Measurements from ENCODE around the gene RPS27L. TPM values are rescaled to one million over a fixed set of nuclear protein-coding genes. Genes with fewer than 3 reads are reported as not detected.

The RPS27L gene
- total and polyA plus RNA-seq, 2 experiments from 2014 or later, result 85.9 to 1,011 TPM

DNA sequence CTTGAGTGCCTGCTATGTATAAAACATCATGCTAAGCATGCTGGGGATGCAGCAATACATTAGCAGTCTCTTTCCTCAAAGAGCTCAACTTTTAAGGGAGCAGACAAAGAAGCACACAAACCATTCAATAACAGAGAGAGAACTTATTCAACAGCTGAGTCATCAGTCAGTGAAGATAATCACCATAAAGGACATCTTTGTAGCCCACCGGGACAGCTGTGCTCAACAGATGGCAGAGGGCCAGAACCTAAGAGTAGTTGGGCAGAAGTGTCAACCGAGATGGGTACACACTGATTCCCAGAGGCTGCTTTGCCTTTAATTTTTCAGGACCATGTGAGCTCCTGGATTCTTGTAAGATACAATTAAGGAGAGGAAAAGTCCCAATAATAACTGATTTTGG lies 27.9 kb upstream of the RPS27L start (continued):
- TF ChIP-seq, protein P1, sequence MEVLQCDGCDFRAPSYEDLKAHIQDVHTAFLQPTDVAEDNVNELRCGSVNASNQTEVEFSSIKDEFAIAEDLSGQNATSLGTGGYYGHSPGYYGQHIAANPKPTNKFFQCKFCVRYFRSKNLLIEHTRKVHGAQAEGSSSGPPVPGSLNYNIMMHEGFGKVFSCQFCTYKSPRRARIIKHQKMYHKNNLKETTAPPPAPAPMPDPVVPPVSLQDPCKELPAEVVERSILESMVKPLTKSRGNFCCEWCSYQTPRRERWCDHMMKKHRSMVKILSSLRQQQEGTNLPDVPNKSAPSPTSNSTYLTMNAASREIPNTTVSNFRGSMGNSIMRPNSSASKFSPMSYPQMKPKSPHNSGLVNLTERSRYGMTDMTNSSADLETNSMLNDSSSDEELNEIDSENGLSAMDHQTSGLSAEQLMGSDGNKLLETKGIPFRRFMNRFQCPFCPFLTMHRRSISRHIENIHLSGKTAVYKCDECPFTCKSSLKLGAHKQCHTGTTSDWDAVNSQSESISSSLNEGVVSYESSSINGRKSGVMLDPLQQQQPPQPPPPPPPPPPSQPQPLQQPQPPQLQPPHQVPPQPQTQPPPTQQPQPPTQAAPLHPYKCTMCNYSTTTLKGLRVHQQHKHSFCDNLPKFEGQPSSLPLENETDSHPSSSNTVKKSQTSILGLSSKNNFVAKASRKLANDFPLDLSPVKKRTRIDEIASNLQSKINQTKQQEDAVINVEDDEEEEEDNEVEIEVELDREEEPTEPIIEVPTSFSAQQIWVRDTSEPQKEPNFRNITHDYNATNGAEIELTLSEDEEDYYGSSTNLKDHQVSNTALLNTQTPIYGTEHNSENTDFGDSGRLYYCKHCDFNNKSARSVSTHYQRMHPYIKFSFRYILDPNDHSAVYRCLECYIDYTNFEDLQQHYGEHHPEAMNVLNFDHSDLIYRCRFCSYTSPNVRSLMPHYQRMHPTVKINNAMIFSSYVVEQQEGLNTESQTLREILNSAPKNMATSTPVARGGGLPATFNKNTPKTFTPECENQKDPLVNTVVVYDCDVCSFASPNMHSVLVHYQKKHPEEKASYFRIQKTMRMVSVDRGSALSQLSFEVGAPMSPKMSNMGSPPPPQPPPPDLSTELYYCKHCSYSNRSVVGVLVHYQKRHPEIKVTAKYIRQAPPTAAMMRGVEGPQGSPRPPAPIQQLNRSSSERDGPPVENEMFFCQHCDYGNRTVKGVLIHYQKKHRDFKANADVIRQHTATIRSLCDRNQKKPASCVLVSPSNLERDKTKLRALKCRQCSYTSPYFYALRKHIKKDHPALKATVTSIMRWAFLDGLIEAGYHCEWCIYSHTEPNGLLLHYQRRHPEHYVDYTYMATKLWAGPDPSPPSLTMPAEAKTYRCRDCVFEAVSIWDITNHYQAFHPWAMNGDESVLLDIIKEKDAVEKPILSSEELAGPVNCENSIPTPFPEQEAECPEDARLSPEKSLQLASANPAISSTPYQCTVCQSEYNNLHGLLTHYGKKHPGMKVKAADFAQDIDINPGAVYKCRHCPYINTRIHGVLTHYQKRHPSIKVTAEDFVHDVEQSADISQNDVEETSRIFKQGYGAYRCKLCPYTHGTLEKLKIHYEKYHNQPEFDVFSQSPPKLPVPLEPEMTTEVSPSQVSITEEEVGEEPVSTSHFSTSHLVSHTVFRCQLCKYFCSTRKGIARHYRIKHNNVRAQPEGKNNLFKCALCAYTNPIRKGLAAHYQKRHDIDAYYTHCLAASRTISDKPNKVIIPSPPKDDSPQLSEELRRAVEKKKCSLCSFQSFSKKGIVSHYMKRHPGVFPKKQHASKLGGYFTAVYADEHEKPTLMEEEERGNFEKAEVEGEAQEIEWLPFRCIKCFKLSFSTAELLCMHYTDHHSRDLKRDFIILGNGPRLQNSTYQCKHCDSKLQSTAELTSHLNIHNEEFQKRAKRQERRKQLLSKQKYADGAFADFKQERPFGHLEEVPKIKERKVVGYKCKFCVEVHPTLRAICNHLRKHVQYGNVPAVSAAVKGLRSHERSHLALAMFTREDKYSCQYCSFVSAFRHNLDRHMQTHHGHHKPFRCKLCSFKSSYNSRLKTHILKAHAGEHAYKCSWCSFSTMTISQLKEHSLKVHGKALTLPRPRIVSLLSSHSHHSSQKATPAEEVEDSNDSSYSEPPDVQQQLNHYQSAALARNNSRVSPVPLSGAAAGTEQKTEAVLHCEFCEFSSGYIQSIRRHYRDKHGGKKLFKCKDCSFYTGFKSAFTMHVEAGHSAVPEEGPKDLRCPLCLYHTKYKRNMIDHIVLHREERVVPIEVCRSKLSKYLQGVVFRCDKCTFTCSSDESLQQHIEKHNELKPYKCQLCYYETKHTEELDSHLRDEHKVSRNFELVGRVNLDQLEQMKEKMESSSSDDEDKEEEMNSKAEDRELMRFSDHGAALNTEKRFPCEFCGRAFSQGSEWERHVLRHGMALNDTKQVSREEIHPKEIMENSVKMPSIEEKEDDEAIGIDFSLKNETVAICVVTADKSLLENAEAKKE (CRISPR knock-in tag; IDR thresholded peaks at IDR 0.05), result no peak
- TF ChIP-seq EZH2phosphoT487 (IDR thresholded peaks at IDR 0.05; ENCODE audit: unreplicated experiment) (no peak), CREB1 (CRISPR knock-in tag; IDR thresholded peaks at IDR 0.05; ENCODE audit: low read depth) (no peak), STAT1 (IDR thresholded peaks at IDR 0.05; ENCODE audit: unreplicated experiment) (no peak), EZH2 (IDR thresholded peaks at IDR 0.05; ENCODE audit: low read depth, unreplicated experiment) (no peak), JUNB (IDR thresholded peaks at IDR 0.05; ENCODE audit: unreplicated experiment) (no peak)
- TF ChIP-seq, protein P2, sequence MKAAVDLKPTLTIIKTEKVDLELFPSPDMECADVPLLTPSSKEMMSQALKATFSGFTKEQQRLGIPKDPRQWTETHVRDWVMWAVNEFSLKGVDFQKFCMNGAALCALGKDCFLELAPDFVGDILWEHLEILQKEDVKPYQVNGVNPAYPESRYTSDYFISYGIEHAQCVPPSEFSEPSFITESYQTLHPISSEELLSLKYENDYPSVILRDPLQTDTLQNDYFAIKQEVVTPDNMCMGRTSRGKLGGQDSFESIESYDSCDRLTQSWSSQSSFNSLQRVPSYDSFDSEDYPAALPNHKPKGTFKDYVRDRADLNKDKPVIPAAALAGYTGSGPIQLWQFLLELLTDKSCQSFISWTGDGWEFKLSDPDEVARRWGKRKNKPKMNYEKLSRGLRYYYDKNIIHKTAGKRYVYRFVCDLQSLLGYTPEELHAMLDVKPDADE (IDR thresholded peaks at IDR 0.05), result no peak

GRCh38 chr15:63181648-63182047 lies 24.4 kb upstream of the RPS27L start:
- Histone ChIP-seq H3K79me2 (replicated peaks; ENCODE audit: insufficient read depth) (no peaks in the 10 kb centered on the region), H3K4me3 (no peak overlapping the region), H3F3A (replicated peaks; ENCODE audit: low read depth) (no peaks in the 10 kb centered on the region), H3K36me3 (ENCODE audit: insufficient read depth) (no peaks in the 10 kb centered on the region), H3K9me2 (ENCODE audit: insufficient read depth) (no peaks in the 10 kb centered on the region), H3K27ac (ENCODE audit: low read depth) (no peak overlapping the region), H3K27me3 (ENCODE audit: insufficient read depth) (no peaks in the 10 kb centered on the region), H2AFZ (no peak overlapping the region), H3K4me2 (no peak overlapping the region), H4K20me1 (replicated peaks; ENCODE audit: insufficient read depth) (no peaks in the 10 kb centered on the region), H3K4me1 (ENCODE audit: insufficient read depth) (no peaks in the 10 kb centered on the region)
- no peaks in the 10 kb centered on the region for H3K4me1 Mint-ChIP-seq
- no peak overlapping the region for H3K27ac Mint-ChIP-seq
- no peaks in the 10 kb centered on the region for H3K9me3 Mint-ChIP-seq
- H3K4me3 Mint-ChIP-seq, result no peak overlapping the region
- peaks cover 1% of the 10 kb centered on the region for H3K27me3 Mint-ChIP-seq (ENCODE audit: insufficient read depth, low read depth, poor library complexity)
- H3K36me3 Mint-ChIP-seq (ENCODE audit: low read depth), result no peaks in the 10 kb centered on the region
- DNase-seq (ENCODE audit: low spot score) (no peak), ATAC-seq (no peak)
- TF ChIP-seq, protein P1 (CRISPR knock-in tag; IDR thresholded peaks at IDR 0.05), result no peak
- TF ChIP-seq JUNB (IDR thresholded peaks at IDR 0.05; ENCODE audit: unreplicated experiment), result no peak
- no peak for TF ChIP-seq CREB1 (CRISPR knock-in tag; IDR thresholded peaks at IDR 0.05; ENCODE audit: low read depth)
- TF ChIP-seq NANOG (IDR thresholded peaks at IDR 0.05; ENCODE audit: borderline replicate concordance), result no peak
- no peak for TF ChIP-seq ZNF331 (CRISPR knock-in tag; IDR thresholded peaks at IDR 0.05; ENCODE audit: low read depth)
- no peak for TF ChIP-seq ZNF114 (CRISPR knock-in tag; IDR thresholded peaks at IDR 0.05)

Data from GM23338 (cell line).